ENCODE data around the gene ILF3. TPM values are rescaled to one million over a fixed set of nuclear protein-coding genes. Genes with fewer than 3 reads are reported as not detected.
A peak's percentile ranks its signal among the peaks of the same experiment; 100 is the strongest.

ILF3 gene
- total RNA-seq, 2 experiments from 2014 or later = 464 to 491 TPM

GRCh38 chr19:10724573-10725071 lies 70.5 kb downstream of the ILF3 start:
- ATAC-seq (ENCODE audit: poor library complexity) (no peak), DNase-seq (no peak)
- Histone ChIP-seq H3K4me1 (ENCODE audit: insufficient read depth, low read length) (peaks cover 66% of the 10 kb centered on the region), H3K36me3 (ENCODE audit: insufficient read depth, low read length) (peaks cover 26% of the 10 kb centered on the region), H3K4me3 (ENCODE audit: low read length) (no peak overlapping the region), H3K27me3 (ENCODE audit: control insufficient read depth in 1 of 2, insufficient read depth in 2 of 2, low read length in 2 of 2) (no peaks in the 10 kb centered on the region), H3K27ac (ENCODE audit: low read depth in 1 of 2, low read length in 2 of 2) (no peak overlapping the region), H3K9me3 (ENCODE audit: control insufficient read depth in 1 of 2, insufficient read depth in 1 of 2, low read length in 2 of 2) (no peaks in the 10 kb centered on the region)
- Mint-ChIP-seq H3K4me1 (ENCODE audit: low read depth) (peaks cover 67% of the 10 kb centered on the region), H3K9me3 (no peaks in the 10 kb centered on the region), H3K4me3 (no peak overlapping the region), H3K27me3 (no peaks in the 10 kb centered on the region), H3K36me3 (ENCODE audit: low read depth) (peaks cover 39% of the 10 kb centered on the region), H3K27ac (no peak overlapping the region)
- ChIA-PET CTCF (no interaction called here), POLR2A (no interaction called here)
- TF ChIP-seq CTCF (IDR thresholded peaks at IDR 0.05) = no peak
- intact Hi-C loops (cut with DNase I, micrococcal nuclease) = no loop called here

DNA sequence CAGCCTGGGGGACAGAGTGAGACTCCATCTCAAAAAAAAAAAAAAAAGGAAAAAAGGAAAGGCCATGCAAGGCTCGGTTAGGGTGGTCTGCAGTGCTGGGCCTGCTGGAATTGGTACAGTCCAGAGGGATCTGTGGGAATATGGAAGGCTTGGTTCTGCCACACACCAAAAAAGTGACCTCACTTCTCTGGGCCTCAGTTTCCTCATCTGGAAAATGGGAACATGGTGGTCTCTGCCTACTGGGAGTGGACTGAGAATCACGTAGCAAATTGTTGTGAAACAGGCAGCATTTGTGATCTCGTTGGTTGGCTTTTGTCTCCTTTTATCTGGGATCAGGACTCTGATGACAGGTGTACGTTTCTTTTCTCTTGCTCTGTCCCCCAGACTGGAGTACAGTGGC lies 71.3 kb downstream of the ILF3 start:
- H3K27ac ChIP-seq (ENCODE audit: low read depth in 1 of 2, low read length in 2 of 2) = no peak overlapping the region
- Mint-ChIP-seq H3K27ac (no peak overlapping the region), H3K36me3 (ENCODE audit: low read depth) (peaks cover 36% of the 10 kb centered on the region), H3K4me1 (ENCODE audit: low read depth) (peaks cover 69% of the 10 kb centered on the region), H3K9me3 (no peaks in the 10 kb centered on the region), H3K27me3 (no peaks in the 10 kb centered on the region), H3K4me3 (no peak overlapping the region)
- no peak overlapping the region for H3K4me3 ChIP-seq (ENCODE audit: low read length)
- DNase-seq (no peak), ATAC-seq (ENCODE audit: poor library complexity) (no peak)
- TF ChIP-seq CTCF (IDR thresholded peaks at IDR 0.05) = no peak
- peaks cover 27% of the 10 kb centered on the region for H3K36me3 ChIP-seq (ENCODE audit: insufficient read depth, low read length)
- POLR2A ChIA-PET = no interaction called here
- H3K9me3 ChIP-seq (ENCODE audit: control insufficient read depth in 1 of 2, insufficient read depth in 1 of 2, low read length in 2 of 2) = no peaks in the 10 kb centered on the region
- CTCF ChIA-PET = no interaction called here
- intact Hi-C loops (cut with DNase I, micrococcal nuclease) = no loop called here
- H3K27me3 ChIP-seq (ENCODE audit: control insufficient read depth in 1 of 2, insufficient read depth in 2 of 2, low read length in 2 of 2) = no peaks in the 10 kb centered on the region
- peaks cover 66% of the 10 kb centered on the region for H3K4me1 ChIP-seq (ENCODE audit: insufficient read depth, low read length)

- peaks cover 37% of the 10 kb centered on the region for H3K36me3 Mint-ChIP-seq (ENCODE audit: low read depth)
- no peak for DNase-seq
- Histone ChIP-seq H3K4me1 (ENCODE audit: insufficient read depth, low read length) (peaks cover 66% of the 10 kb centered on the region), H3K36me3 (ENCODE audit: insufficient read depth, low read length) (peaks cover 21% of the 10 kb centered on the region), H3K9me3 (ENCODE audit: control insufficient read depth in 1 of 2, insufficient read depth in 1 of 2, low read length in 2 of 2) (no peaks in the 10 kb centered on the region), H3K27ac (ENCODE audit: low read depth in 1 of 2, low read length in 2 of 2) (no peak overlapping the region), H3K4me3 (ENCODE audit: low read length) (no peak overlapping the region), H3K27me3 (ENCODE audit: control insufficient read depth in 1 of 2, insufficient read depth in 2 of 2, low read length in 2 of 2) (no peaks in the 10 kb centered on the region)
- ATAC-seq (ENCODE audit: poor library complexity) = no peak
- H3K9me3 Mint-ChIP-seq = no peaks in the 10 kb centered on the region
- H3K27ac Mint-ChIP-seq = peak overlapping the region; percentile 74
- H3K27me3 Mint-ChIP-seq = no peaks in the 10 kb centered on the region
- no peak overlapping the region for H3K4me3 Mint-ChIP-seq
- TF ChIP-seq CTCF (IDR thresholded peaks at IDR 0.05) = no peak
- peaks cover 70% of the 10 kb centered on the region for H3K4me1 Mint-ChIP-seq (ENCODE audit: low read depth)
- intact Hi-C loops (cut with DNase I, micrococcal nuclease) = no loop called here
- ChIA-PET CTCF (no interaction called here), POLR2A (no interaction called here)
These were observed 72.1 kb downstream of the ILF3 start for GRCh38 chr19:10726268-10726667.

Measured in CD4-positive, alpha-beta T cell (primary cell).